GM13977 (cell line): ENCODE results near the gene TP73.

Source experiments
- DNase-seq: peaks from one replicate; pipeline ENCODE4 v3.0.0; 2012; ENCODE audit warnings: low spot score
- CTCF ChIP-seq: IDR thresholded peaks from 2 replicates; pipeline ENCODE4 v1.5.1; 2012; ENCODE audit warnings: mild to moderate bottlenecking, control low read depth; ENCODE audit not compliant: insufficient read depth; ENCODE audit errors: extremely low read depth, missing control alignments
- in situ Hi-C: fragments of 300-500 bp; cut with MboI; formaldehyde crosslinking; loops from one replicate; pipeline ENCODE4 v1.12.0; 2022; ENCODE audit warnings: low sequenced_read_pairs, low pct_unique_long_range_greater_than_20kb, mixed read lengths, inconsistent platforms; ENCODE audit not compliant: unreplicated experiment

TP73 gene

GRCh38 chr1:3636080-3636479, 16.2 kb upstream of the TP73 start:
- TF ChIP-seq CTCF: no peak
- in situ Hi-C loops: no loop called here
- no peak for DNase-seq

- TF ChIP-seq CTCF: no peak
- in situ Hi-C loops: no loop called here
- no peak for DNase-seq
Observed at GRCh38 chr1:3636531-3636930, 15.8 kb upstream of the TP73 start.

GRCh38 chr1:3638027-3638426, 14.3 kb upstream of the TP73 start:
- DNase-seq: no peak
- in situ Hi-C loops: no loop called here
- TF ChIP-seq CTCF: no peak

GRCh38 chr1:3638676-3639075, 13.6 kb upstream of the TP73 start:
- in situ Hi-C loops: no loop called here
- no peak for DNase-seq
- TF ChIP-seq CTCF: no peak

GRCh38 chr1:3639397-3639911, 12.9 kb upstream of the TP73 start:
- DNase-seq: no peak
- in situ Hi-C loops: no loop called here
- TF ChIP-seq CTCF: no peak

GRCh38 chr1:3640121-3640837, 12.0 kb upstream of the TP73 start:
- no peak for TF ChIP-seq CTCF
- in situ Hi-C loops: no loop called here
- DNase-seq: no peak
